Left ventricle myocardium inferior (tissue), 1 donor: ENCODE results near the gene ADH1A. TPM values are rescaled to one million over a fixed set of nuclear protein-coding genes. Genes with fewer than 3 reads are reported as not detected.
"Not testable (repeated sequence)": the region's sequence is repeated elsewhere in the genome, so short reads cannot be mapped to it uniquely, and the experiment has no call there.

Source experiments
- DNase-seq: peaks from one replicate; pipeline ENCODE4 v3.0.0-alpha.2; 2020
- H3K27ac ChIP-seq: fragments of 200-600 bp; replicated peaks from 2 replicates; pipeline ENCODE4 v1.8.0; 2021
- H3K27me3 ChIP-seq: fragments of 200-600 bp; 2 replicates; pipeline ENCODE4 v1.8.0; 2021; ENCODE audit warnings: low read depth
- H3K36me3 ChIP-seq: fragments of 200-600 bp; 2 replicates; pipeline ENCODE4 v1.8.0; 2021
- H3K4me1 ChIP-seq: fragments of 200-600 bp; 2 replicates; pipeline ENCODE4 v1.8.0; 2021
- H3K4me3 ChIP-seq: fragments of 200-600 bp; 2 replicates; pipeline ENCODE4 v1.8.0; 2021; ENCODE audit warnings: mild to moderate bottlenecking, moderate library complexity
- H3K9me3 ChIP-seq: fragments of 200-600 bp; replicated peaks from 2 replicates; pipeline ENCODE4 v1.8.0; 2021
- CTCF ChIP-seq: fragments of 200-600 bp; IDR thresholded peaks from 2 replicates; pipeline ENCODE4 v1.8.0; 2021; ENCODE audit warnings: antibody characterized with exemption, mild to moderate bottlenecking, borderline replicate concordance
- intact Hi-C: fragments of 100-400 bp; cut with micrococcal nuclease; formaldehyde crosslinking; loops from one replicate; pipeline ENCODE4 v1.11.0; 2022
- total RNA-seq: library from RNA; stranded (reverse); fragmentation: NEBNext Ultra II Directional; extraction: Animal tissue kit (Norgen Biotek cat#: 25700); gene quantifications from one replicate; pipeline ENCODE4 v1.2.1, GENCODE V29; 2021
- donor health status: DM: no; HTN: yes; CAD: no; lungs with severe emphysema.

The ADH1A gene
- total RNA-seq, 1 donor from 2014 or later, result 0.36 TPM

GRCh38 chr4:99252746-99253145 lies 38.0 kb downstream of the ADH1A start:
- no peaks in the 10 kb centered on the region for H3K4me1 ChIP-seq

GRCh38 chr4:99248714-99249113 lies 42.1 kb downstream of the ADH1A start:
- H3K4me1 ChIP-seq, result no peaks in the 10 kb centered on the region
- no peaks in the 10 kb centered on the region for H3K36me3 ChIP-seq
- no peak overlapping the region for H3K4me3 ChIP-seq
- H3K27me3 ChIP-seq, result no peaks in the 10 kb centered on the region
- no peak for TF ChIP-seq CTCF
- peaks cover 29% of the 10 kb centered on the region for H3K9me3 ChIP-seq
- H3K27ac ChIP-seq, result no peak overlapping the region
- intact Hi-C loops, result no loop called here
- no peak for DNase-seq

More at GRCh38 chr4:99252746-99253145, 38.0 kb downstream of the ADH1A start:
- H3K27me3 ChIP-seq, result no peaks in the 10 kb centered on the region
- intact Hi-C loops, result no loop called here
- H3K36me3 ChIP-seq, result no peaks in the 10 kb centered on the region
- H3K4me3 ChIP-seq, result no peak overlapping the region
- TF ChIP-seq CTCF, result no peak
- H3K9me3 ChIP-seq, result peaks cover 7% of the 10 kb centered on the region
- no peak overlapping the region for H3K27ac ChIP-seq
- DNase-seq, result no peak

- no peak for DNase-seq
- H3K9me3 ChIP-seq, result peaks cover 25% of the 10 kb centered on the region
- no peak overlapping the region for H3K4me3 ChIP-seq
- intact Hi-C loops, result no loop called here
- no peaks in the 10 kb centered on the region for H3K27me3 ChIP-seq
- no peaks in the 10 kb centered on the region for H3K4me1 ChIP-seq
- no peaks in the 10 kb centered on the region for H3K36me3 ChIP-seq
- no peak for TF ChIP-seq CTCF
- H3K27ac ChIP-seq, result no peak overlapping the region
These were observed 54.8 kb downstream of the ADH1A start for GRCh38 chr4:99235955-99236354.

- DNase-seq, result no peak
- H3K27ac ChIP-seq, result no peak overlapping the region
- no peaks in the 10 kb centered on the region for H3K27me3 ChIP-seq
- no peaks in the 10 kb centered on the region for H3K36me3 ChIP-seq
- H3K4me1 ChIP-seq, result no peaks in the 10 kb centered on the region
- no peak for TF ChIP-seq CTCF
- H3K9me3 ChIP-seq, result peaks cover 30% of the 10 kb centered on the region
- no peak overlapping the region for H3K4me3 ChIP-seq
- intact Hi-C loops, result no loop called here
These were observed 56.3 kb downstream of the ADH1A start for GRCh38 chr4:99234331-99235010.

GRCh38 chr4:99233397-99233796 lies 57.4 kb downstream of the ADH1A start:
- H3K36me3 ChIP-seq, H3K4me3 ChIP-seq, H3K27ac ChIP-seq, H3K27me3 ChIP-seq, intact Hi-C loops, DNase-seq, H3K4me1 ChIP-seq: not testable (repeated sequence)
- peaks cover 27% of the 10 kb centered on the region for H3K9me3 ChIP-seq

- H3K36me3 ChIP-seq, DNase-seq, intact Hi-C loops, H3K4me1 ChIP-seq, H3K27me3 ChIP-seq, H3K27ac ChIP-seq, H3K4me3 ChIP-seq: not testable (repeated sequence)
- H3K9me3 ChIP-seq, result peaks cover 44% of the 10 kb centered on the region
These were observed 62.1 kb downstream of the ADH1A start for GRCh38 chr4:99228706-99229105.

- H3K9me3 ChIP-seq, result peaks cover 44% of the 10 kb centered on the region
- H3K27ac ChIP-seq, H3K36me3 ChIP-seq, H3K4me3 ChIP-seq, DNase-seq, H3K4me1 ChIP-seq, H3K27me3 ChIP-seq, intact Hi-C loops: not testable (repeated sequence)
These were observed 63.1 kb downstream of the ADH1A start for GRCh38 chr4:99227646-99228045.

Other genes starting within 250 kb of the ADH1A start
- gene ADH5, start 202.2 kb downstream of the ADH1A start, total RNA-seq, result 179 TPM
- not detected for gene ADH4, start 146.7 kb downstream of the ADH1A start, total RNA-seq
- not detected for gene ADH6, start 71.7 kb downstream of the ADH1A start, total RNA-seq
- 91.9 TPM for gene ADH1B, start 30.4 kb upstream of the ADH1A start, total RNA-seq
- gene ADH1C, start 61.8 kb upstream of the ADH1A start, total RNA-seq, result 2.6 TPM
- gene ADH7, start 144.4 kb upstream of the ADH1A start, total RNA-seq, result not detected
- gene C4orf17, start 220.0 kb upstream of the ADH1A start, total RNA-seq, result not detected